HCT116 (cell line): Measurements from ENCODE around the gene UMAD1. TPM values are rescaled to one million over a fixed set of nuclear protein-coding genes. Genes with fewer than 3 reads are reported as not detected.

Experiments
- ATAC-seq: fragments of 200-7000 bp; cut with Tn5 transposase; 2 replicates; pipeline ENCODE4 v1.9.1; 2020; ENCODE audit warnings: mild to moderate bottlenecking, moderate library complexity
- BruUV-seq: library from RNA; stranded (reverse); fragments of 400-500 nt; replicated peaks from 2 replicates; lab custom pipeline; 2021; lab: Mats Ljungman, UMichigan
- CTCF ChIA-PET: fragments of 300-600 bp; sonication (Branson Sonifier 250); formaldehyde crosslinking; loops from one replicate; lab custom pipeline; 2021; ENCODE audit warnings: antibody characterized with exemption; lab: Charles Lee
- POLR2A ChIA-PET: fragments of 300-600, 350-600 bp; sonication (Branson Sonifier 250); formaldehyde crosslinking; loops from one replicate; lab custom pipeline; 2021; ENCODE audit warnings: antibody characterized with exemption; lab: Charles Lee
- RAD21 ChIA-PET, 2 experiments: fragments of 300-600 bp; sonication (Branson Sonifier 250); formaldehyde crosslinking; loops; one replicate each; lab custom pipeline; 2023; ENCODE audit warnings: low total read pairs in 2 of 2; ENCODE audit not compliant: uncharacterized antibody in 2 of 2, unreplicated experiment in 2 of 2, low non-redundant PET in 1 of 2; lab: Charles Lee
- DNase-seq: peaks from one replicate; pipeline ENCODE4 v3.0.0-alpha.2; 2010; ENCODE audit warnings: low read depth, low spot score
- H2AFZ ChIP-seq: fragments of 200-600 bp; shearing (Covaris generic), sonication (generic); 2 replicates; pipeline ENCODE4 v1.6.1; 2017; ENCODE audit warnings: low read depth, mixed run types, mixed read lengths, antibody characterized with exemption, low read length; ENCODE audit not compliant: poor library complexity, severe bottlenecking
- H3K27ac ChIP-seq: 2 replicates; pipeline ENCODE4 v1.5.1; 2012; ENCODE audit warnings: low read depth, low read length
- H3K27me3 ChIP-seq: fragments of 200-600 bp; sonication (generic); 2 replicates; pipeline ENCODE4 v1.6.1; 2016; ENCODE audit warnings: mixed run types, low read length, mixed read lengths; ENCODE audit not compliant: insufficient read depth
- H3K36me3 ChIP-seq, 2 experiments: fragments of 200-500 bp in 1 of 2; fragments of 200-600 bp in 1 of 2; sonication (Bioruptor generic) in 1 of 2; sonication (generic) in 1 of 2; 2 replicates each; pipeline versions ENCODE4 v1.5.1 to v1.6.1; 2014 to 2016; ENCODE audit warnings: low read length in 2 of 2, inconsistent platforms in 1 of 2, mixed read lengths in 1 of 2, mixed run types in 1 of 2; ENCODE audit not compliant: insufficient read depth in 2 of 2, control insufficient read depth in 1 of 2
- H3K4me1 ChIP-seq, 2 experiments: fragments of 200-600 bp in 1 of 2; sonication (generic) in 1 of 2; 2 replicates each; pipeline versions ENCODE4 v1.5.1 to v1.6.1; 2012 to 2017; ENCODE audit warnings: low read length in 2 of 2, inconsistent platforms in 1 of 2, mild to moderate bottlenecking in 1 of 2, mixed read lengths in 1 of 2, mixed run types in 1 of 2, moderate library complexity in 1 of 2; ENCODE audit not compliant: insufficient read depth in 2 of 2, control insufficient read depth in 1 of 2
- H3K4me2 ChIP-seq: fragments of 200-600 bp; sonication (generic); 2 replicates; pipeline ENCODE4 v1.6.1; 2017; ENCODE audit warnings: mixed run types, low read length, mixed read lengths
- H3K4me3 ChIP-seq, 2 experiments: fragments of 200-600 bp in 1 of 2; sonication (generic) in 1 of 2; replicated peaks in 1 of 2; 2 replicates each; pipeline ENCODE4 v1.5.1; 2011 to 2016; ENCODE audit warnings: low read length in 2 of 2, control low read depth in 1 of 2, low read depth in 1 of 2, mild to moderate bottlenecking in 1 of 2, mixed read lengths in 1 of 2, mixed run types in 1 of 2
- H3K79me2 ChIP-seq: fragments of 200-600 bp; sonication (generic); 2 replicates; pipeline ENCODE4 v1.6.1; 2017; ENCODE audit warnings: mild to moderate bottlenecking, mixed run types, low read length, moderate library complexity, mixed read lengths; ENCODE audit not compliant: insufficient read depth
- H3K9ac ChIP-seq: fragments of 200-600 bp; sonication (generic); 2 replicates; pipeline ENCODE4 v1.6.1; 2016; ENCODE audit warnings: low read length, mixed read lengths
- H3K9me2 ChIP-seq: fragments of 200-600 bp; sonication (generic), shearing (Covaris generic); 2 replicates; pipeline ENCODE4 v1.6.1; 2017; ENCODE audit warnings: mixed run types, mild to moderate bottlenecking, moderate library complexity; ENCODE audit not compliant: insufficient read depth
- H3K9me3 ChIP-seq, 2 experiments: fragments of 200-500 bp in 1 of 2; fragments of 200-600 bp in 1 of 2; sonication (Bioruptor generic) in 1 of 2; sonication (generic) in 1 of 2; 2 replicates each; pipeline ENCODE4 v1.6.1; 2014 to 2017; ENCODE audit warnings: low read length in 2 of 2, mixed read lengths in 2 of 2, inconsistent platforms in 1 of 2, low read depth in 1 of 2, mild to moderate bottlenecking in 1 of 2, mixed run types in 1 of 2, moderate library complexity in 1 of 2; ENCODE audit not compliant: control insufficient read depth in 1 of 2, insufficient read depth in 1 of 2
- H4K20me1 ChIP-seq: fragments of 200-600 bp; sonication (generic), shearing (Covaris generic); 2 replicates; pipeline ENCODE4 v1.6.1; 2017; ENCODE audit warnings: mixed run types, mild to moderate bottlenecking, moderate library complexity; ENCODE audit not compliant: insufficient read depth
- CBX3 ChIP-seq: IDR thresholded peaks from 2 replicates; pipeline ENCODE4 v1.6.1; 2012; ENCODE audit warnings: low read depth
- CEBPB ChIP-seq: IDR thresholded peaks from 2 replicates; pipeline ENCODE4 v1.6.1; 2012; ENCODE audit warnings: low read depth
- ELF1 ChIP-seq: IDR thresholded peaks from 2 replicates; pipeline ENCODE4 v1.6.1; 2012; ENCODE audit warnings: low read depth, borderline replicate concordance
- EZH2phosphoT487 ChIP-seq: fragments of 200-600 bp; IDR thresholded peaks from 2 replicates; pipeline ENCODE4 v1.6.1; 2018; ENCODE audit warnings: antibody characterized with exemption, borderline replicate concordance
- MAX ChIP-seq: IDR thresholded peaks from 2 replicates; pipeline ENCODE4 v1.6.1; 2012
- REST ChIP-seq: IDR thresholded peaks from 2 replicates; pipeline ENCODE4 v1.6.1; 2012; ENCODE audit warnings: low read depth
- TCF7L2 ChIP-seq: IDR thresholded peaks from 2 replicates; pipeline ENCODE4 v1.7.0; 2011; ENCODE audit warnings: borderline replicate concordance, inconsistent platforms; ENCODE audit not compliant: insufficient read depth, insufficient read length; ENCODE audit errors: extremely low read depth
- ZFX ChIP-seq: fragments of 450-650 bp; IDR thresholded peaks from 2 replicates; pipeline ENCODE4 v1.6.1; 2017
- ZNF274 ChIP-seq: fragments of 200-500 bp; sonication (Bioruptor generic); IDR thresholded peaks from 2 replicates; pipeline ENCODE4 v1.6.1; 2014; ENCODE audit warnings: mild to moderate bottlenecking, low read depth, low read length, inconsistent platforms
- intact Hi-C: fragments of 100-400 bp; cut with micrococcal nuclease; formaldehyde crosslinking; loops from 2 replicates; pipeline ENCODE4 v1.10.0; 2022
- total RNA-seq: library from RNA; stranded (reverse); gene quantifications from one replicate; pipeline ENCODE4 v1.2.1, GENCODE V29; 2021; ENCODE audit not compliant: unreplicated experiment

The UMAD1 gene
- total RNA-seq, 1 experiment from 2014 or later: 12.7 TPM

- Histone ChIP-seq H3K4me1 (no peaks in the 10 kb centered on the region), H3K9ac (no peak overlapping the region), H3K79me2 (no peaks in the 10 kb centered on the region), H3K27ac (no peak overlapping the region), H4K20me1 (no peaks in the 10 kb centered on the region), H3K4me3 (no peak overlapping the region), H3K4me2 (no peak overlapping the region), H3K36me3 (no peaks in the 10 kb centered on the region), H2AFZ (no peak overlapping the region), H3K9me2 (no peaks in the 10 kb centered on the region), H3K9me3 (no peaks in the 10 kb centered on the region), H3K27me3 (no peaks in the 10 kb centered on the region)
- intact Hi-C loops: no loop called here
- BruUV-seq: no TSS peak
- POLR2A ChIA-PET: no interaction called here
- CTCF ChIA-PET: no interaction called here
- ATAC-seq (no peak), DNase-seq (no peak)
- RAD21 ChIA-PET: no interaction called here
- TF ChIP-seq REST: no peak
- no peak for TF ChIP-seq CEBPB
- no peak for TF ChIP-seq EZH2phosphoT487
- TF ChIP-seq MAX: no peak
- TF ChIP-seq ELF1: no peak
- TF ChIP-seq TCF7L2: no peak
- no peak for TF ChIP-seq CBX3
- TF ChIP-seq ZFX: no peak
- no peak for TF ChIP-seq ZNF274
Measured at GRCh38 chr7:7868572-7868899, 228.0 kb downstream of the UMAD1 start.
